ENCODE results near the gene ZNF804A.

ZNF804A gene

GRCh38 chr2:184554736-184555135 lies 43.6 kb upstream of the ZNF804A start:
- Histone ChIP-seq H3K4me2 (ENCODE audit: insufficient read depth, low read length) (no peak overlapping the region), H3K9ac (ENCODE audit: low read depth, low read length) (no peak overlapping the region), H3K27me3 (ENCODE audit: insufficient read depth, low read length, poor library complexity) (no peaks in the 10 kb centered on the region), H3K27ac (ENCODE audit: low read length) (no peak overlapping the region), H3K9me3 (ENCODE audit: insufficient read depth, low read length, severe bottlenecking) (no peaks in the 10 kb centered on the region), H3K4me3 (ENCODE audit: low read depth in 1 of 2, low read length in 2 of 2) (no peak overlapping the region), H2AFZ (ENCODE audit: low read depth, low read length) (no peak overlapping the region), H3K36me3 (ENCODE audit: insufficient read depth, low read length) (no peaks in the 10 kb centered on the region), H4K20me1 (ENCODE audit: insufficient read depth, low read length) (no peaks in the 10 kb centered on the region), H3K79me2 (ENCODE audit: insufficient read depth, low read length) (no peaks in the 10 kb centered on the region), H3K4me1 (ENCODE audit: insufficient read depth, low read length) (no peaks in the 10 kb centered on the region)
- DNase-seq (no peak), ATAC-seq (ENCODE audit: insufficient read depth, low read depth) (no peak)
- no peak for TF ChIP-seq EZH2 (IDR thresholded peaks at IDR 0.05; ENCODE audit: borderline replicate concordance, low read depth, low read length, severe bottlenecking)
- TF ChIP-seq CTCF (IDR thresholded peaks at IDR 0.05; ENCODE audit: borderline replicate concordance, extremely low read depth, low read length, poor library complexity, severe bottlenecking): no peak

- H3K4me3 ChIP-seq (ENCODE audit: low read depth in 1 of 2, low read length in 2 of 2): no peak overlapping the region
- H3K4me1 ChIP-seq (ENCODE audit: insufficient read depth, low read length): no peaks in the 10 kb centered on the region
- no peaks in the 10 kb centered on the region for H3K9me3 ChIP-seq (ENCODE audit: insufficient read depth, low read length, severe bottlenecking)
- H3K9ac ChIP-seq (ENCODE audit: low read depth, low read length): no peak overlapping the region
- H3K79me2 ChIP-seq (ENCODE audit: insufficient read depth, low read length): no peaks in the 10 kb centered on the region
- no peak overlapping the region for H3K27ac ChIP-seq (ENCODE audit: low read length)
- H2AFZ ChIP-seq (ENCODE audit: low read depth, low read length): no peak overlapping the region
- no peaks in the 10 kb centered on the region for H3K36me3 ChIP-seq (ENCODE audit: insufficient read depth, low read length)
- H4K20me1 ChIP-seq (ENCODE audit: insufficient read depth, low read length): no peaks in the 10 kb centered on the region
- DNase-seq (no peak), ATAC-seq (ENCODE audit: insufficient read depth, low read depth) (no peak)
- H3K4me2 ChIP-seq (ENCODE audit: insufficient read depth, low read length): no peak overlapping the region
- no peaks in the 10 kb centered on the region for H3K27me3 ChIP-seq (ENCODE audit: insufficient read depth, low read length, poor library complexity)
- no peak for TF ChIP-seq CTCF (IDR thresholded peaks at IDR 0.05; ENCODE audit: borderline replicate concordance, extremely low read depth, low read length, poor library complexity, severe bottlenecking)
- TF ChIP-seq EZH2 (IDR thresholded peaks at IDR 0.05; ENCODE audit: borderline replicate concordance, low read depth, low read length, severe bottlenecking): no peak
Measured at GRCh38 chr2:184555352-184555751, 43.0 kb upstream of the ZNF804A start.

- no peak overlapping the region for H2AFZ ChIP-seq (ENCODE audit: low read depth, low read length)
- peaks cover 4% of the 10 kb centered on the region for H3K9me3 ChIP-seq (ENCODE audit: insufficient read depth, low read length, severe bottlenecking)
- TF ChIP-seq EZH2 (IDR thresholded peaks at IDR 0.05; ENCODE audit: borderline replicate concordance, low read depth, low read length, severe bottlenecking) (no peak), CTCF (IDR thresholded peaks at IDR 0.05; ENCODE audit: borderline replicate concordance, extremely low read depth, low read length, poor library complexity, severe bottlenecking) (no peak)
- DNase-seq (no peak), ATAC-seq (ENCODE audit: insufficient read depth, low read depth) (no peak)
- H3K36me3 ChIP-seq (ENCODE audit: insufficient read depth, low read length): no peaks in the 10 kb centered on the region
- no peaks in the 10 kb centered on the region for H3K4me1 ChIP-seq (ENCODE audit: insufficient read depth, low read length)
- no peak overlapping the region for H3K4me3 ChIP-seq (ENCODE audit: low read depth in 1 of 2, low read length in 2 of 2)
- H3K79me2 ChIP-seq (ENCODE audit: insufficient read depth, low read length): no peaks in the 10 kb centered on the region
- H3K27ac ChIP-seq (ENCODE audit: low read length): no peak overlapping the region
- H4K20me1 ChIP-seq (ENCODE audit: insufficient read depth, low read length): no peaks in the 10 kb centered on the region
- H3K27me3 ChIP-seq (ENCODE audit: insufficient read depth, low read length, poor library complexity): no peaks in the 10 kb centered on the region
- no peak overlapping the region for H3K4me2 ChIP-seq (ENCODE audit: insufficient read depth, low read length)
- H3K9ac ChIP-seq (ENCODE audit: low read depth, low read length): no peak overlapping the region
Measured at GRCh38 chr2:184556639-184557038, 41.7 kb upstream of the ZNF804A start.
